ENCODE results near the gene LIAS.

GRCh38 chr4:39429476-39430334 lies 29.2 kb upstream of the LIAS start:
- TF ChIP-seq CTCF (IDR thresholded peaks at IDR 0.05) (no peak), SIN3A (IDR thresholded peaks at IDR 0.05; ENCODE audit: borderline replicate concordance, insufficient read depth, low read depth, low read length) (no peak), REST (IDR thresholded peaks at IDR 0.05; ENCODE audit: insufficient read depth in 1 of 2, low read depth in 2 of 2, low read length in 1 of 2) (no peak)

Data from Panc1 (cell line).